SK-N-MC (cell line): ENCODE measurements around the gene SUCLG2.

Experiments used
- EZH2 ChIP-seq: fragments of 200-600 bp; sonication (generic); IDR thresholded peaks from one replicate; pipeline ENCODE4 v1.6.1; 2017; ENCODE audit warnings: antibody characterized with exemption
- FOXP2 ChIP-seq: optimal IDR thresholded peaks from 2 replicates; pipeline ENCODE3; 2011; ENCODE audit warnings: mild to moderate bottlenecking, moderate library complexity; ENCODE audit not compliant: insufficient read depth; ENCODE audit errors: extremely low read length, control extremely low read depth
- POLR2AphosphoS5 ChIP-seq: IDR thresholded peaks from 2 replicates; pipeline ENCODE4 v1.6.1; 2012; ENCODE audit warnings: mild to moderate bottlenecking, low read depth, low read length, borderline replicate concordance

DNA sequence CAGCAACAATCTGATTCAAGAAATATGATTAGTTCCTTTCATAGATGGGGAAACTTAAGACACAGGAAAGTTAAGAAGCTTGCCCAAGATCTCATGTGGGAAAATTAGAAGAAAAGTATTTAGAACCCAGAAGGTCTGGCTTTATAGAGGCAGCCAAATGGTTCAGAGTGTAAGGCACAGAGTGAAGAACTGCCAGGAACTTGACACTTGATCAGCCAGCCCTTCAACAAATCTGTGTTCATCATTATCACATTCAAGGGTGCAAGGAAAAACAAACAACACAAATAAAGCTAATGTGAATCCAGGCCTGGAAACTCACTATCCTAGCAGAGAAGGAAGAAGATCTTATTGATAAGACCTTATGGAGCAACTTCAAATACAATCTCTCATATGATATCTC lies 62.4 kb downstream of the SUCLG2 start:
- no peak for TF ChIP-seq POLR2AphosphoS5
- TF ChIP-seq EZH2 = no peak
- TF ChIP-seq FOXP2 = no peak
